Right lobe of liver (tissue), 6 donors: ENCODE results near the gene CDC14A. TPM values are rescaled to one million over a fixed set of nuclear protein-coding genes. Genes with fewer than 3 reads are reported as not detected.

Experiments used
- ATAC-seq, 4 donors: fragments of 200-7000 bp; cut with Tn5 transposase; one replicate each; pipeline ENCODE4 v1.9.1; 2020; ENCODE audit warnings: mild to moderate bottlenecking in 4 of 4, moderate library complexity in 4 of 4
- DNase-seq, 3 donors: peaks; one replicate each; pipeline ENCODE4 v3.0.0-alpha.2; 2020
- H3K27ac ChIP-seq, 3 donors: fragments of 200-600 bp; one replicate each; pipeline ENCODE4 v1.8.0; 2022
- H3K27me3 ChIP-seq, 2 donors: fragments of 200-600 bp; one replicate each; pipeline ENCODE4 v1.8.0; 2022
- H3K36me3 ChIP-seq, 4 donors: fragments of 200-600 bp; sonication (generic) in 1 of 4; one replicate each; pipeline versions ENCODE4 v1.5.1 to v1.8.0; 2017 to 2022; ENCODE audit warnings: control low read depth in 1 of 4
- H3K4me1 ChIP-seq, 4 donors: fragments of 200-600 bp; sonication (generic) in 1 of 4; one replicate each; pipeline versions ENCODE4 v1.5.1 to v1.8.0; 2017 to 2022; ENCODE audit warnings: control low read depth in 1 of 4
- H3K4me3 ChIP-seq, 3 donors: fragments of 200-600 bp; one replicate each; pipeline ENCODE4 v1.8.0; 2022
- H3K9me3 ChIP-seq, 4 donors: fragments of 200-600 bp; sonication (generic) in 1 of 4; one replicate each; pipeline versions ENCODE4 v1.5.1 to v1.8.0; 2017 to 2022; ENCODE audit warnings: control low read depth in 1 of 4
- POLR2A ChIP-seq: fragments of 450-650 bp; IDR thresholded peaks from one replicate; pipeline ENCODE4 v1.6.1; 2017; ENCODE audit warnings: antibody characterized with exemption, mild to moderate bottlenecking
- WGBS: methylation state at CpG from one replicate; pipeline ENCODE4 v1.1.6; 2018; ENCODE audit warnings: low coverage, low lambda C conversion rate; ENCODE audit not compliant: insufficient coverage; ENCODE audit errors: missing lambda C conversion rate; 5-methylcytosine and 5-hydroxymethylcytosine counted together
- intact Hi-C, 2 donors: fragments of 100-400 bp; cut with DNase I; formaldehyde crosslinking; loops; one replicate each; pipeline versions ENCODE4 v1.11.2 to v1.14.1; 2022
- total RNA-seq, 6 experiments: library from RNA; depleted of rRNA in 2 of 6; stranded (reverse); fragments of >200 nt in 2 of 6; fragmentation: NEBNext Ultra II Directional in 3 of 6; extraction: Animal tissue kit (Norgen Biotek cat#: 25700) in 3 of 6; gene quantifications; one replicate each; pipeline versions ENCODE4 v1.1.0 to v1.2.4, GENCODE V29; 2016 to 2023
- TF ChIP-seq, protein P1 (sequence below), 4 donors: fragments of 200-600 bp in 3 of 4; fragments of 450-650 bp in 1 of 4; IDR thresholded peaks; one replicate each; pipeline versions ENCODE4 v1.5.1 to v1.8.0; 2016 to 2022; ENCODE audit warnings: antibody characterized with exemption in 4 of 4, mild to moderate bottlenecking in 2 of 4
- donor health status: DM: no; HTN: yes; CAD: no.
- donor health status: DM: no; HTN: no; CAD: no.
- donor health status: DM: no; HTN: no; CAD: no.
- donor health status: DM: no; HTN: yes; CAD: no.
- donor health status: DM: no; HTN: yes; CAD: no.

The CDC14A gene
- total RNA-seq, 6 experiments from 2014 or later, result 1.1 to 3.3 (median 1.6) TPM

DNA sequence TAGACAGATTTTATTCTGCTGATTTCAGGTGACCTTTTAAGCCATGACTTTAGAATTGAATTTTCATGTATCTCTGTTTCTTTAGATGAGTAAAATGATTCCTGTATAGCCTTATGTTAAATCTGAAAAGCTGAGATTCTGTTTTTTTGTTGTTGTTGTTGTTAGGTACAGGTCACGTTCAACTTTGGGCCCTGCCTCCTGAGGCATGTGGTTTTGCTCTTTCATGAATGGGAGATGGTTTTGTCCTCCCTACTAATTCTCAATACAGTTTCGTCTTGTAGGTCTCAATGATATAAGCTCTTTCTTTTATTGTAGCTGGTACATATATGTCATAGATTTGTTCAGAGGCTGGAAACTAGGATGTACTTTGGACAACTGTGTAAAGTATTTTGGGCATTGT, 79.6 kb downstream of the CDC14A start:
- ATAC-seq, result no peak
- WGBS, result 88% methylated on average over 2 of the region's 2 CpGs

DNA sequence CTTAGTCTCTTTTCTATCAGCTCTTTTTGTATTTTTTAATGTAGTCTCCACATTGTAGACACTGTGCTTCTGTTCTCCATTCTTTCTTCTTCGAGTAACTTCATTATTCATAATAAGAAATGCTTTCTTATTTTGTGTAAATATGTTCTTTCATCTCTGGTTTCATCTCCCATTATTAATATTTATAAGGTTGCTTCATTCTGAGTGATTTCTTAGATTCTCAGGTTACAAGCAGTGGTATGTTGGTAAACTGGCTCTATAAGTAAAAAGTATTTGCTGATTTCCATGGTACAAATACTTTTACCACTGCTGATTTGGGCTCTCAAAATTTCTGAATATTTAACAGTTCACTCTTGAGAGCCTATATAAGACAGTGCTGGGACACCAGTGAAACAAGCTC, 81.3 kb downstream of the CDC14A start:
- intact Hi-C loops, result no loop called here
- no peaks in the 10 kb centered on the region for H3K4me1 ChIP-seq
- 60% methylated on average over 1 of the region's 1 CpG for WGBS

More for the DNA sequence above, 79.6 kb downstream of the CDC14A start:
- H3K4me1 ChIP-seq, result no peaks in the 10 kb centered on the region
- no peak overlapping the region for H3K4me3 ChIP-seq
- intact Hi-C loops, result no loop called here
- no peaks in the 10 kb centered on the region for H3K9me3 ChIP-seq
- TF ChIP-seq, protein P1, sequence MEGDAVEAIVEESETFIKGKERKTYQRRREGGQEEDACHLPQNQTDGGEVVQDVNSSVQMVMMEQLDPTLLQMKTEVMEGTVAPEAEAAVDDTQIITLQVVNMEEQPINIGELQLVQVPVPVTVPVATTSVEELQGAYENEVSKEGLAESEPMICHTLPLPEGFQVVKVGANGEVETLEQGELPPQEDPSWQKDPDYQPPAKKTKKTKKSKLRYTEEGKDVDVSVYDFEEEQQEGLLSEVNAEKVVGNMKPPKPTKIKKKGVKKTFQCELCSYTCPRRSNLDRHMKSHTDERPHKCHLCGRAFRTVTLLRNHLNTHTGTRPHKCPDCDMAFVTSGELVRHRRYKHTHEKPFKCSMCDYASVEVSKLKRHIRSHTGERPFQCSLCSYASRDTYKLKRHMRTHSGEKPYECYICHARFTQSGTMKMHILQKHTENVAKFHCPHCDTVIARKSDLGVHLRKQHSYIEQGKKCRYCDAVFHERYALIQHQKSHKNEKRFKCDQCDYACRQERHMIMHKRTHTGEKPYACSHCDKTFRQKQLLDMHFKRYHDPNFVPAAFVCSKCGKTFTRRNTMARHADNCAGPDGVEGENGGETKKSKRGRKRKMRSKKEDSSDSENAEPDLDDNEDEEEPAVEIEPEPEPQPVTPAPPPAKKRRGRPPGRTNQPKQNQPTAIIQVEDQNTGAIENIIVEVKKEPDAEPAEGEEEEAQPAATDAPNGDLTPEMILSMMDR (IDR thresholded peaks at IDR 0.05), result no peak
- TF ChIP-seq POLR2A, result no peak
- DNase-seq, result no peak
- H3K36me3 ChIP-seq, result no peaks in the 10 kb centered on the region
- H3K27me3 ChIP-seq, result no peaks in the 10 kb centered on the region
- H3K27ac ChIP-seq, result no peak overlapping the region

DNA sequence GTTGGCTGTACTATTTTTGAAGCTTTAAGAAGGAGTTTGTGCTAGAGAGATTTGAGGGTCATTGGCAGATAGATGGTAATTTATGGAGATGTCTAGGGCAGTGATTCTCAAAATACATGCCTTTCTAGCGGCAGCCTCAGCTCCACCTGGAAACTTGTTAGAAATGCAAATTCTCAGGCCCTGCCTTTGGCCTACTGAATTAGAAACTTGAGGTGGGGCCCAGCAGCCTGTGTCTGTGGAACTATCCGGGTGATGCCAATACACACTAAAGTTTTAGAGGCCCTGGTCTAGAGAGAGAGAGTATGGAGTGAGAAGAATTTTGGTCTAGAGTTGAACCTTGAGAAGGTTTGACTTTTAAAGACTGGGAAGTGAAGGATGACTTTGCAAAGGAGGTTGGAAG, 82.5 kb downstream of the CDC14A start:
- 100% methylated on average over 1 of the region's 2 CpGs for WGBS
- ATAC-seq (no peak), DNase-seq (no peak)
- H3K27ac ChIP-seq, result no peak overlapping the region
- no peak overlapping the region for H3K4me3 ChIP-seq
- H3K36me3 ChIP-seq, result no peaks in the 10 kb centered on the region
- H3K27me3 ChIP-seq, result no peaks in the 10 kb centered on the region
- no peaks in the 10 kb centered on the region for H3K4me1 ChIP-seq
- no peaks in the 10 kb centered on the region for H3K9me3 ChIP-seq
- intact Hi-C loops, result no loop called here
- TF ChIP-seq, protein P1 (IDR thresholded peaks at IDR 0.05), result no peak
- no peak for TF ChIP-seq POLR2A

More for the DNA sequence above, 81.3 kb downstream of the CDC14A start:
- Histone ChIP-seq H3K9me3 (no peaks in the 10 kb centered on the region), H3K36me3 (no peaks in the 10 kb centered on the region), H3K27ac (no peak overlapping the region), H3K27me3 (no peaks in the 10 kb centered on the region), H3K4me3 (no peak overlapping the region)
- ATAC-seq (no peak), DNase-seq (no peak)
- TF ChIP-seq, protein P1 (IDR thresholded peaks at IDR 0.05), result no peak
- no peak for TF ChIP-seq POLR2A

DNA sequence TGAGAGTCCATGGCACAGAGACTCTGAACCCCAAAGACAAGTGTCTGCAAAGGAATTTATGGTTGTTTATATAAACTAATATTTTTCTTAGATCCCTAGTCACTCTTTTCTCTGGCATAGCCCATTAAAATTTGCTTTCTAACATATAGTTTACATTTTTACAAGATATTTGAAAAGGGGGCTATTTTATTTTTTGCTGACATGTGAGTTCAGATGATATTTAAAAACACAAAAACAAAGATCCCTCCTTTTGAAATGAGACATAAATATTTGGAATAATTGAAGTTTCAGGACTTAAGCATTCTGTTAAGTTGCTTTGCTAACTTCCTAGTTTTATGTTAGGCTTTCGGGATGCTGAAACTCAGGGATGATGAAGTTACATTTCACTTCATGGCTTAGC, 86.1 kb downstream of the CDC14A start:
- Histone ChIP-seq H3K4me1 (no peaks in the 10 kb centered on the region), H3K27me3 (no peaks in the 10 kb centered on the region), H3K4me3 (no peak overlapping the region), H3K27ac (no peak overlapping the region), H3K36me3 (no peaks in the 10 kb centered on the region), H3K9me3 (no peaks in the 10 kb centered on the region)
- WGBS, result 92% methylated on average over 1 of the region's 1 CpG
- DNase-seq (no peak), ATAC-seq (no peak)
- TF ChIP-seq, protein P1 (IDR thresholded peaks at IDR 0.05), result no peak
- intact Hi-C loops, result no loop called here

DNA sequence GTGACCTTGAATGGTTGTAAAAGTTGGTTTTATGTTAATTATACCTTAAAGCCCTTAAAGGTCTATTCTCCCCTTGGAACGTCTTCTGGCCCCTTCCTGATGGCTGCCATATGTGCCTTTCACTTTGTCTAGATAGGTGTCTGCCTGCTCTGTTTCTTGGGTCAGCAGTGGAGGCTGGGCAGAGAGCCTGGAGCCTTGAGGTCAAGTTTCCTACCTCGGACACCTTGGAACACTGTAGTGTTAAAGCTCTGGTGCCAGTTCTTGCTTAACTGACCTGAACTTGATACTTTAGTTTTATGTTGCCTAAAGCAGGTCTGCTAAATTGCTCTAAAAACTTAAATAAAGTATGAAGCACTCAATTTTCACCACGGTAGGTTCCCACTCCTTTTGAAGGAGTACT, 86.5 kb downstream of the CDC14A start:
- intact Hi-C loops, result no loop called here
- H3K36me3 ChIP-seq, result no peaks in the 10 kb centered on the region
- H3K4me1 ChIP-seq, result no peaks in the 10 kb centered on the region
- 59% methylated on average over 3 of the region's 3 CpGs for WGBS
- ATAC-seq (no peak), DNase-seq (no peak)
- no peak overlapping the region for H3K4me3 ChIP-seq
- no peak for TF ChIP-seq POLR2A
- TF ChIP-seq, protein P1 (IDR thresholded peaks at IDR 0.05), result no peak
- H3K27me3 ChIP-seq, result no peaks in the 10 kb centered on the region
- no peaks in the 10 kb centered on the region for H3K9me3 ChIP-seq
- H3K27ac ChIP-seq, result no peak overlapping the region
